WTC11 (cell line): Measurements from ENCODE around the gene GALNT2. TPM values are rescaled to one million over a fixed set of nuclear protein-coding genes. Genes with fewer than 3 reads are reported as not detected.

Experiments
- ATAC-seq: fragments of 200-7000 bp; cut with Tn5 transposase; 2 replicates; pipeline ENCODE4 v1.10.0; 2021; ENCODE audit warnings: mild to moderate bottlenecking, moderate library complexity
- CTCF ChIA-PET: fragments of 300-600 bp; sonication (Branson Sonifier 250); formaldehyde crosslinking; loops from one replicate; lab custom pipeline; 2021; ENCODE audit warnings: antibody characterized with exemption; lab: Charles Lee
- POLR2A ChIA-PET: fragments of 350-600 bp; sonication (Branson Sonifier 250); formaldehyde crosslinking; loops from one replicate; lab custom pipeline; 2021; ENCODE audit warnings: antibody characterized with exemption; lab: Charles Lee
- DNase-seq: peaks from one replicate; pipeline ENCODE4 v3.0.0; 2021; ENCODE audit warnings: low spot score
- H3K27ac Mint-ChIP-seq: 2 replicates; pipeline ENCODE4 v1.8.0; 2021; ENCODE audit warnings: mixed read lengths
- H3K27me3 Mint-ChIP-seq: 2 replicates; pipeline ENCODE4 v1.8.0; 2021; ENCODE audit warnings: low read depth, mild to moderate bottlenecking, moderate library complexity, mixed read lengths
- H3K36me3 Mint-ChIP-seq: 2 replicates; pipeline ENCODE4 v1.8.0; 2021; ENCODE audit warnings: mixed read lengths
- H3K4me1 Mint-ChIP-seq: 2 replicates; pipeline ENCODE4 v1.8.0; 2022; ENCODE audit warnings: mixed read lengths
- H3K4me3 Mint-ChIP-seq: 2 replicates; pipeline ENCODE4 v1.8.0; 2021; ENCODE audit warnings: mild to moderate bottlenecking, moderate library complexity, mixed read lengths
- H3K9me3 Mint-ChIP-seq: 2 replicates; pipeline ENCODE4 v1.8.0; 2021; ENCODE audit warnings: mixed read lengths
- ATF1 ChIP-seq: sonication (generic); formaldehyde crosslinking; IDR thresholded peaks from 2 replicates; pipeline ENCODE4 v1.8.1; 2023; ENCODE audit warnings: mild to moderate bottlenecking, moderate library complexity, missing genetic modification reagents
- CBFB ChIP-seq: sonication (generic); formaldehyde crosslinking; IDR thresholded peaks from 2 replicates; pipeline ENCODE4 v1.8.1; 2022; ENCODE audit warnings: mild to moderate bottlenecking, low read depth, missing genetic modification reagents
- E2F1 ChIP-seq: sonication (generic); formaldehyde crosslinking; IDR thresholded peaks from 2 replicates; pipeline ENCODE4 v1.8.0; 2022; ENCODE audit warnings: mild to moderate bottlenecking, missing genetic modification reagents
- ELF4 ChIP-seq: sonication (generic); formaldehyde crosslinking; IDR thresholded peaks from 2 replicates; pipeline ENCODE4 v1.8.1; 2022; ENCODE audit warnings: low read depth, mild to moderate bottlenecking, moderate library complexity, missing genetic modification reagents
- GTF2I ChIP-seq: fragments of 250-450 bp; sonication (Bioruptor Pico); conservative IDR thresholded peaks from 2 replicates; pipeline ENCODE4 v1.4.0; 2021; ENCODE audit warnings: mild to moderate bottlenecking
- HMGA2 ChIP-seq: fragments of 250-450 bp; sonication (Bioruptor Pico); IDR thresholded peaks from 2 replicates; pipeline ENCODE4 v1.4.0; 2021; ENCODE audit warnings: mild to moderate bottlenecking, moderate library complexity
- MYBL2 ChIP-seq: sonication (generic); formaldehyde crosslinking; IDR thresholded peaks from 2 replicates; pipeline ENCODE4 v1.8.1; 2023; ENCODE audit warnings: mild to moderate bottlenecking, moderate library complexity, missing genetic modification reagents
- PRDM15 ChIP-seq: sonication (generic); formaldehyde crosslinking; IDR thresholded peaks from 2 replicates; pipeline ENCODE4 v1.8.0; 2022; ENCODE audit warnings: missing genetic modification reagents
- RORB ChIP-seq: fragments of 250-450 bp; sonication (Bioruptor Pico); IDR thresholded peaks from 2 replicates; pipeline ENCODE4 v1.9.0; 2021; ENCODE audit warnings: mild to moderate bottlenecking
- STAT6 ChIP-seq: sonication (generic); formaldehyde crosslinking; conservative IDR thresholded peaks from 2 replicates; pipeline ENCODE4 v1.8.1; 2023; ENCODE audit warnings: mild to moderate bottlenecking, low read depth, missing genetic modification reagents, moderate library complexity
- TEAD1 ChIP-seq: sonication (generic); formaldehyde crosslinking; IDR thresholded peaks from 2 replicates; pipeline ENCODE4 v1.8.0; 2022; ENCODE audit warnings: mild to moderate bottlenecking, missing genetic modification reagents
- TEAD4 ChIP-seq: sonication (generic); formaldehyde crosslinking; IDR thresholded peaks from 2 replicates; pipeline ENCODE4 v1.8.0; 2022; ENCODE audit warnings: mild to moderate bottlenecking, missing genetic modification reagents
- ZBTB21 ChIP-seq: sonication (generic); formaldehyde crosslinking; IDR thresholded peaks from 2 replicates; pipeline ENCODE4 v1.8.1; 2023; ENCODE audit warnings: mild to moderate bottlenecking, missing genetic modification reagents, borderline replicate concordance
- ZNF138 ChIP-seq: sonication (generic); formaldehyde crosslinking; conservative IDR thresholded peaks from 2 replicates; pipeline ENCODE4 v1.8.1; 2022; ENCODE audit warnings: mild to moderate bottlenecking, moderate library complexity, missing genetic modification reagents
- ZNF263 ChIP-seq: sonication (generic); formaldehyde crosslinking; IDR thresholded peaks from 2 replicates; pipeline ENCODE4 v1.8.1; 2022; ENCODE audit warnings: low read depth, mild to moderate bottlenecking, moderate library complexity, missing genetic modification reagents
- ZNF281 ChIP-seq: sonication (generic); formaldehyde crosslinking; IDR thresholded peaks from 2 replicates; pipeline ENCODE4 v1.8.0; 2023; ENCODE audit warnings: mild to moderate bottlenecking, missing genetic modification reagents
- ZNF317 ChIP-seq: sonication (generic); formaldehyde crosslinking; IDR thresholded peaks from 2 replicates; pipeline ENCODE4 v1.8.1; 2023; ENCODE audit warnings: low read depth, mild to moderate bottlenecking, moderate library complexity, missing genetic modification reagents, borderline replicate concordance
- total RNA-seq: library from RNA; stranded (reverse); gene quantifications from 3 replicates; pipeline ENCODE4 v1.2.3, GENCODE V29; 2021
- TF ChIP-seq, protein P1 (sequence below): sonication (generic); formaldehyde crosslinking; IDR thresholded peaks from 2 replicates; pipeline ENCODE4 v1.8.1; 2022; ENCODE audit warnings: mild to moderate bottlenecking, missing genetic modification reagents, moderate library complexity, borderline replicate concordance

Gene GALNT2
- total RNA-seq, 1 experiment from 2014 or later = 74.8 TPM

DNA sequence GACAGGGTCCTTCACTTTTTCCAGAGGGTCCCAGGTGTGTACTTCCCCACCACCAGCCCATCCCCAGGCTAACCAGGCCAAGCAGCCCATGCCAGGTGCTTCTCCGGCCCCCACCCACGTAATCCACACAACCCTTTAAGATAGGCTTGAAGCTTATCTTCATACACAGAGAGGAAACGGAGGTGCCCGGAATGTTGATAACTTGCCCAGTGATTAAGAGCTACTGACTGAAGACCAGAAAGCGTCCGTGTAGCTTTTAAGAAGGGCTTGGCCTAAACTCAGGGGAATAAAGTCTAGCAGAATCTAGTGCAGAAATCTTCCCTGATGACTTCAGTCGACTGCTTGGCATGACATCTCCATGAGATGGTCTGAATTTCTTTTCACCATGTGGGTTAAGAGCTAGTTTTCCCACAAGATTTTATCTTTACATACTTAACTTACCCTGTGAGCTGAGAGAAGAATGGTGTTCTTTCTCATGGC lies 138.7 kb downstream of the GALNT2 start (continued):
- TF ChIP-seq ZNF281 (CRISPR knock-in tag) = no peak
- no peak for TF ChIP-seq ZNF138 (CRISPR knock-in tag)
- TF ChIP-seq ZNF263 (CRISPR knock-in tag) = no peak
- TF ChIP-seq HMGA2 (CRISPR knock-in tag) = no peak
- TF ChIP-seq ZBTB21 (CRISPR knock-in tag) = no peak
- TF ChIP-seq E2F1 (CRISPR knock-in tag) = no peak
- TF ChIP-seq PRDM15 (CRISPR knock-in tag) = no peak
- no peak for TF ChIP-seq CBFB
- TF ChIP-seq GTF2I (CRISPR knock-in tag) = no peak

GRCh38 chr1:230206207-230206606 lies 139.2 kb downstream of the GALNT2 start:
- ChIA-PET POLR2A (no interaction called here), CTCF (interaction anchor here (1.1 kb wide), 1 partner anchor 357 kb away, joined by 3 read pairs; no protein-coding TSS in a partner anchor)
- TF ChIP-seq MYBL2 (CRISPR knock-in tag) (no peak), TEAD1 (CRISPR knock-in tag) (no peak), ZNF138 (CRISPR knock-in tag) (no peak), STAT6 (CRISPR knock-in tag) (no peak), ELF4 (no peak), ATF1 (CRISPR knock-in tag) (no peak), TEAD4 (CRISPR knock-in tag) (no peak), RORB (CRISPR knock-in tag) (no peak), ZNF317 (CRISPR knock-in tag) (no peak)
- TF ChIP-seq, protein P1, sequence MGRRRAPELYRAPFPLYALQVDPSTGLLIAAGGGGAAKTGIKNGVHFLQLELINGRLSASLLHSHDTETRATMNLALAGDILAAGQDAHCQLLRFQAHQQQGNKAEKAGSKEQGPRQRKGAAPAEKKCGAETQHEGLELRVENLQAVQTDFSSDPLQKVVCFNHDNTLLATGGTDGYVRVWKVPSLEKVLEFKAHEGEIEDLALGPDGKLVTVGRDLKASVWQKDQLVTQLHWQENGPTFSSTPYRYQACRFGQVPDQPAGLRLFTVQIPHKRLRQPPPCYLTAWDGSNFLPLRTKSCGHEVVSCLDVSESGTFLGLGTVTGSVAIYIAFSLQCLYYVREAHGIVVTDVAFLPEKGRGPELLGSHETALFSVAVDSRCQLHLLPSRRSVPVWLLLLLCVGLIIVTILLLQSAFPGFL (CRISPR knock-in tag) = no peak
- ATAC-seq = no peak
- Mint-ChIP-seq H3K36me3 (peaks cover 12% of the 10 kb centered on the region), H3K27ac (no peak overlapping the region; the same call in 1 of the 2 replicates), H3K4me3 (no peak overlapping the region), H3K4me1 (peaks cover 15% of the 10 kb centered on the region), H3K9me3 (no peaks in the 10 kb centered on the region), H3K27me3 (no peaks in the 10 kb centered on the region)
- no peak for DNase-seq
